ENCODE data around the gene DNMT3L. TPM values are rescaled to one million over a fixed set of nuclear protein-coding genes. Genes with fewer than 3 reads are reported as not detected.
"Not testable (repeated sequence)": the region's sequence is repeated elsewhere in the genome, so short reads cannot be mapped to it uniquely, and the experiment has no call there.

DNMT3L gene
- total RNA-seq, 1 experiment from 2014 or later, result not detected

- H3K36me3 ChIP-seq, result no peaks in the 10 kb centered on the region
- no peak for DNase-seq
- no peaks in the 10 kb centered on the region for H3K27me3 ChIP-seq
- no peak overlapping the region for H3K4me3 ChIP-seq
- no peaks in the 10 kb centered on the region for H3K9me3 ChIP-seq
These were observed 4.1 kb upstream of the DNMT3L start for GRCh38 chr21:44265734-44266270.

- H3K4me3 ChIP-seq, result no peak overlapping the region
- DNase-seq, result no peak
- no peaks in the 10 kb centered on the region for H3K9me3 ChIP-seq
- H3K27me3 ChIP-seq, result no peaks in the 10 kb centered on the region
- no peaks in the 10 kb centered on the region for H3K36me3 ChIP-seq
These were observed 2.1 kb upstream of the DNMT3L start for GRCh38 chr21:44263768-44264167.

- H3K27me3 ChIP-seq, result no peaks in the 10 kb centered on the region
- no peaks in the 10 kb centered on the region for H3K9me3 ChIP-seq
- H3K4me3 ChIP-seq, result no peak overlapping the region
- DNase-seq, result no peak
- no peaks in the 10 kb centered on the region for H3K36me3 ChIP-seq
These were observed 1.6 kb upstream of the DNMT3L start for GRCh38 chr21:44263221-44263760.

GRCh38 chr21:44262338-44263056 is 800 bp upstream of the DNMT3L start:
- Histone ChIP-seq H3K36me3 (no peaks in the 10 kb centered on the region), H3K4me3 (no peak overlapping the region), H3K27me3 (no peaks in the 10 kb centered on the region), H3K9me3 (no peaks in the 10 kb centered on the region)
- DNase-seq, result no peak

- H3K36me3 ChIP-seq, result no peaks in the 10 kb centered on the region
- H3K9me3 ChIP-seq, result no peaks in the 10 kb centered on the region
- H3K27me3 ChIP-seq, result no peaks in the 10 kb centered on the region
- DNase-seq, result no peak
- no peak overlapping the region for H3K4me3 ChIP-seq
These were observed 686 bp downstream of the DNMT3L start for GRCh38 chr21:44260791-44261631.

GRCh38 chr21:44260066-44260465 is 1.6 kb downstream of the DNMT3L start:
- H3K4me3 ChIP-seq, result no peak overlapping the region
- H3K36me3 ChIP-seq, result no peaks in the 10 kb centered on the region
- H3K9me3 ChIP-seq, result no peaks in the 10 kb centered on the region
- DNase-seq, result no peak
- H3K27me3 ChIP-seq, result no peaks in the 10 kb centered on the region

GRCh38 chr21:44259082-44259705 is 2.5 kb downstream of the DNMT3L start:
- no peak for DNase-seq
- Histone ChIP-seq H3K4me3 (no peak overlapping the region), H3K9me3 (no peaks in the 10 kb centered on the region), H3K27me3 (no peaks in the 10 kb centered on the region), H3K36me3 (no peaks in the 10 kb centered on the region)

- no peaks in the 10 kb centered on the region for H3K27me3 ChIP-seq
- no peak overlapping the region for H3K4me3 ChIP-seq
- no peak for DNase-seq
- H3K36me3 ChIP-seq, result no peaks in the 10 kb centered on the region
- H3K9me3 ChIP-seq, result no peaks in the 10 kb centered on the region
These were observed 3.5 kb downstream of the DNMT3L start for GRCh38 chr21:44258056-44258725.

- no peaks in the 10 kb centered on the region for H3K36me3 ChIP-seq
- no peaks in the 10 kb centered on the region for H3K27me3 ChIP-seq
- no peaks in the 10 kb centered on the region for H3K9me3 ChIP-seq
- H3K4me3 ChIP-seq, result no peak overlapping the region
- DNase-seq, result peak; percentile 63
These were observed 6.2 kb downstream of the DNMT3L start for GRCh38 chr21:44255511-44255981.

GRCh38 chr21:44253832-44254710 is 7.6 kb downstream of the DNMT3L start:
- Histone ChIP-seq H3K27me3 (no peaks in the 10 kb centered on the region), H3K9me3 (no peaks in the 10 kb centered on the region), H3K4me3 (no peak overlapping the region), H3K36me3 (no peaks in the 10 kb centered on the region)
- DNase-seq, result no peak

- not testable (repeated sequence) for DNase-seq, H3K36me3 ChIP-seq, H3K27me3 ChIP-seq, H3K4me3 ChIP-seq, H3K9me3 ChIP-seq
These were observed 12.3 kb downstream of the DNMT3L start for GRCh38 chr21:44249204-44250037.

GRCh38 chr21:44247904-44248303 is 13.8 kb downstream of the DNMT3L start:
- H3K36me3 ChIP-seq, DNase-seq, H3K9me3 ChIP-seq, H3K27me3 ChIP-seq, H3K4me3 ChIP-seq: not testable (repeated sequence)

- H3K9me3 ChIP-seq, H3K36me3 ChIP-seq, DNase-seq, H3K4me3 ChIP-seq, H3K27me3 ChIP-seq: not testable (repeated sequence)
These were observed 17.7 kb downstream of the DNMT3L start for GRCh38 chr21:44243980-44244379.

GRCh38 chr21:44241281-44241680 is 20.4 kb downstream of the DNMT3L start:
- H3K27me3 ChIP-seq, H3K4me3 ChIP-seq, H3K36me3 ChIP-seq, H3K9me3 ChIP-seq, DNase-seq: not testable (repeated sequence)

GRCh38 chr21:44240842-44241241 is 20.9 kb downstream of the DNMT3L start, which contains the start of gene ICOSLG:
TSS of gene ICOSLG (minus strand) at chr21:44240943. CDS start at chr21:44240817, 126 bp downstream.
- H3K27me3 ChIP-seq, DNase-seq, H3K4me3 ChIP-seq, H3K9me3 ChIP-seq, H3K36me3 ChIP-seq: not testable (repeated sequence)
